Mesodermal cell (in vitro differentiated cells): ENCODE data around the gene NDUFA5.

ENCODE experiments used
- H3K27ac ChIP-seq: 2 replicates; pipeline ENCODE4 v1.7.0; 2013; ENCODE audit warnings: mild to moderate bottlenecking, low read depth, low read length, moderate library complexity; ENCODE audit not compliant: severe bottlenecking
- H3K36me3 ChIP-seq: 2 replicates; pipeline ENCODE4 v1.7.1; 2013; ENCODE audit warnings: mild to moderate bottlenecking, low read length, moderate library complexity; ENCODE audit not compliant: control insufficient read depth, insufficient read depth
- H3K4me1 ChIP-seq: one replicate; pipeline ENCODE4 v1.7.1; 2013; ENCODE audit warnings: mild to moderate bottlenecking, low read length; ENCODE audit not compliant: insufficient read depth, control insufficient read depth, poor library complexity, severe bottlenecking
- H3K4me3 ChIP-seq: 2 replicates; pipeline ENCODE4 v1.7.0; 2013; ENCODE audit warnings: low read length, control low read depth, mild to moderate bottlenecking; ENCODE audit not compliant: insufficient read depth, poor library complexity, severe bottlenecking; ENCODE audit errors: extremely low read depth
- H3K9me3 ChIP-seq: 2 replicates; pipeline ENCODE4 v1.7.1; 2013; ENCODE audit warnings: mild to moderate bottlenecking, low read length, moderate library complexity; ENCODE audit not compliant: control insufficient read depth
- WGBS, 2 experiments: methylation state at CpG; one replicate each; pipeline ENCODE4 v1.1.5; 2013; ENCODE audit warnings: missing lambda C conversion rate in 2 of 2; ENCODE audit not compliant: insufficient coverage in 2 of 2; 5-methylcytosine and 5-hydroxymethylcytosine counted together

The NDUFA5 gene

DNA sequence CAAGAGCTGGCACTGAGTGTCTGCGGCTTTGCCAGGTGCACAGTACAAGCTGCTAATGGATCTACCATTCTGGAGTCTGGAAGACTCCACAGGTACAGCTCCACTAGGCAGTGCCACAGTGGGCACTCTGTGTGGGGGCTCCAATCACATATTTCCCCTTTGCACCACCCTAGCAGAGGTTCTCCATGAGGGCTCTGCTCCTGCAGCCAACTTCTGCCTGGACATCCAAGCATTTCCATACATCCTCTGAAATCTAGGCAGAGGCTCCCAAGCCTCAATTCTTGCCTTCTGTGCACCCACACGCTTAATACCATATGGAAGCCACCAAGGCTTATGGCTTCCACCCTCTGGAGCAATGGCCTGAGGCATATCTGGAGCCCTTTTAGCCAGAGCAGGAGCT, 52.4 kb downstream of the NDUFA5 start:
- Histone ChIP-seq H3K4me1 (no peaks in the 10 kb centered on the region), H3K4me3 (no peak overlapping the region), H3K27ac (no peak overlapping the region), H3K36me3 (no peaks in the 10 kb centered on the region), H3K9me3 (peaks cover 4% of the 10 kb centered on the region)
- WGBS, 2 experiments, result 88 to 94% methylated on average over 2 of the region's 2 CpGs

GRCh38 chr7:123502201-123502600, 55.4 kb downstream of the NDUFA5 start:
- Histone ChIP-seq H3K9me3 (peaks cover 4% of the 10 kb centered on the region), H3K27ac (peak overlapping the region; percentile 2), H3K4me3 (no peak overlapping the region), H3K36me3 (no peaks in the 10 kb centered on the region), H3K4me1 (no peaks in the 10 kb centered on the region)
- 80 to 91% methylated on average over 3 to 4 of the region's 5 CpGs for WGBS, 2 experiments

- H3K4me1 ChIP-seq, result no peaks in the 10 kb centered on the region
- H3K4me3 ChIP-seq, result no peak overlapping the region
- 100% methylated on average over 1 of the region's 1 CpG; no CpG with 5 or more reads in 1 of the 2 experiments for WGBS, 2 experiments
- H3K27ac ChIP-seq, result no peak overlapping the region
- peaks cover 4% of the 10 kb centered on the region for H3K9me3 ChIP-seq
- no peaks in the 10 kb centered on the region for H3K36me3 ChIP-seq
These were observed 56.6 kb downstream of the NDUFA5 start for GRCh38 chr7:123500878-123501489.

GRCh38 chr7:123499211-123499970, 58.2 kb downstream of the NDUFA5 start:
- WGBS, 2 experiments, result 89 to 96% methylated on average over 3 to 4 of the region's 8 CpGs
- Histone ChIP-seq H3K4me1 (no peaks in the 10 kb centered on the region), H3K27ac (no peak overlapping the region), H3K36me3 (no peaks in the 10 kb centered on the region), H3K4me3 (no peak overlapping the region), H3K9me3 (no peaks in the 10 kb centered on the region)

DNA sequence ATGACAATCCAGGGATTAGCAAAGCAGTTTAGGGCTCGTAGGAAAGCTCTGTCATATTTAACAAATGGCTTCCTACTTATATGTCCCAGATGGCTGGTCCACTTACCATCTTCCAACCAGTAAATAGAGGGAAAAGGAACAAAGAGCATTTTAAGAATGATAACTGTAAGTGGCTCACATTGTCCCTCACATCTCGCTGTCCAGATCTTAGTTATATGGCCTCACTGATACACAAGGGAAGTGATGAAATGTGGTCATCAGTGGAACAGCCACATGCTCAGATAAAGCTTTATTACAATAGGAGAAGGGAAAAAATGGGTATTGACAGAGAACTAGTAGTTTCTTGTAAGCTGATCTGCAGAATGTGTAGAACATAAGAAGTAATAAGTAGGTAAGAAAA, 59.0 kb downstream of the NDUFA5 start:
- H3K36me3 ChIP-seq, result no peaks in the 10 kb centered on the region
- no peaks in the 10 kb centered on the region for H3K4me1 ChIP-seq
- H3K9me3 ChIP-seq, result no peaks in the 10 kb centered on the region
- no peak overlapping the region for H3K4me3 ChIP-seq
- WGBS, 2 experiments, result 84% methylated on average over 2 of the region's 2 CpGs; no CpG with 5 or more reads in 1 of the 2 experiments
- no peak overlapping the region for H3K27ac ChIP-seq

DNA sequence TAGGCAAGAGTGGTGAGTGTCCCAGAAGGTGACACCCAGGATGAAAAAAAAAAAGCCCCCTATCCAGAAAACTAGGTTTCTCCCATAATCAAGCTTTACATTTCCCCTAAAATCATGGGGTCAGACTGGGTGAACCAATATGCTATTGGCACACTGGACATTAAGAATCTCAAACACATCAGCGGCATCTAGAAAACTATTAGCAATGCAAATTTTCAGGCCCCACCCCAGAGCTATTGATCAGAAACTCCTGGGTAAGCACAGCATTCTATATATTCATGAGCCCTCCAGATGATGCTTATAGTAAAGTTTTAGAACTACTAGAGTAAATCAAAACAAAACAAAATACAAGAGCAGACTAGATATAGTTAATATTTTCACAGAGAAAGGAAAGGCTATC, 59.6 kb downstream of the NDUFA5 start:
- Histone ChIP-seq H3K27ac (no peak overlapping the region), H3K4me3 (no peak overlapping the region), H3K9me3 (no peaks in the 10 kb centered on the region), H3K4me1 (no peaks in the 10 kb centered on the region), H3K36me3 (no peaks in the 10 kb centered on the region)
- no CpG with 5 or more reads among the region's 1 CpG for WGBS, 2 experiments

DNA sequence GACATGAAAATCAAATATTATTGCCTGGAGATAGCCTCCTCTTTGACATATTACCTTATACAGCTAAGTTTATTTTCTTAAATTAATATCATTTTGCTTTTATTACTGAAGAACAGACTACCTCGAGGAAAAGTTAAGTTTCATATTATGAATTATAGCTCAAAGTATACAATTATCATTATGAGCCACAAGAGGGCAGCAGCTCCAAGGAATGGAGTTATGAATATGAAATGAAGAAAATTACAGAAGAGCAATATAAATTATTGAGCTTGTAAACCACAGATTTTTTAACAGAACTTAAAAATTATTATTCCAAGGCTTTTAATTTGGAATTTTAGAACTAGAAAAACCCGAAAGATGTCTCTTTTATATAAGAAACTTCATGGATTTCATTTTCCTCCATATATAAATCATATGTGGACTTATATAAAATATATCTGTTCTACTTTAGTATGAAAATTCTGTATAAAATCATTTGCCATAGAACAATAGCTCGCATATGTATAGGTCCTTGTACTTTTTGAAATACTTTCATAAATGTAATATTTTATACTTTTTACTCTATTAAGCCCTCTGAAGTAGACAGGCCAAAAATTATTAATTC, 63.3 kb downstream of the NDUFA5 start:
- H3K9me3 ChIP-seq, result no peaks in the 10 kb centered on the region
- H3K4me3 ChIP-seq, result no peak overlapping the region
- H3K4me1 ChIP-seq, result no peaks in the 10 kb centered on the region
- H3K27ac ChIP-seq, result no peak overlapping the region
- no CpG with 5 or more reads among the region's 3 CpGs for WGBS, 2 experiments
- no peaks in the 10 kb centered on the region for H3K36me3 ChIP-seq

- H3K36me3 ChIP-seq, result no peaks in the 10 kb centered on the region
These were observed 65.1 kb downstream of the NDUFA5 start for GRCh38 chr7:123492485-123492884.

More at GRCh38 chr7:123492485-123492884, 65.1 kb downstream of the NDUFA5 start:
- Histone ChIP-seq H3K4me1 (no peaks in the 10 kb centered on the region), H3K9me3 (no peaks in the 10 kb centered on the region), H3K4me3 (no peak overlapping the region), H3K27ac (no peak overlapping the region)
- 92 to 100% methylated on average over 1 to 2 of the region's 3 CpGs for WGBS, 2 experiments
